Muscle layer of duodenum (tissue), 2 donors: ENCODE results near the gene CTNNA2.

Source experiments
- H3K27ac ChIP-seq: one replicate; pipeline ENCODE4 v1.7.0; 2013; ENCODE audit warnings: mild to moderate bottlenecking, low read length
- H3K27me3 ChIP-seq: one replicate; pipeline ENCODE4 v1.7.0; 2013; ENCODE audit warnings: low read depth, mild to moderate bottlenecking, control low read depth, low read length
- H3K36me3 ChIP-seq, 2 donors: one replicate each; pipeline ENCODE4 v1.7.0; 2013; ENCODE audit warnings: low read length in 2 of 2, control low read depth in 1 of 2, mild to moderate bottlenecking in 1 of 2; ENCODE audit not compliant: insufficient read depth in 2 of 2, control insufficient read depth in 1 of 2
- H3K4me1 ChIP-seq, 2 donors: one replicate each; pipeline ENCODE4 v1.7.0; 2013; ENCODE audit warnings: low read length in 2 of 2, mild to moderate bottlenecking in 2 of 2, control low read depth in 1 of 2, moderate library complexity in 1 of 2; ENCODE audit not compliant: insufficient read depth in 2 of 2, control insufficient read depth in 1 of 2
- H3K4me3 ChIP-seq, 2 donors: one replicate each; pipeline ENCODE4 v1.7.0; 2013; ENCODE audit warnings: low read length in 2 of 2, low read depth in 1 of 2, mild to moderate bottlenecking in 1 of 2
- H3K9me3 ChIP-seq, 2 donors: one replicate each; pipeline ENCODE4 v1.7.0; 2013; ENCODE audit warnings: low read length in 2 of 2, control low read depth in 1 of 2, mild to moderate bottlenecking in 1 of 2; ENCODE audit not compliant: control insufficient read depth in 1 of 2
- donor health status: healthy.

The CTNNA2 gene

DNA sequence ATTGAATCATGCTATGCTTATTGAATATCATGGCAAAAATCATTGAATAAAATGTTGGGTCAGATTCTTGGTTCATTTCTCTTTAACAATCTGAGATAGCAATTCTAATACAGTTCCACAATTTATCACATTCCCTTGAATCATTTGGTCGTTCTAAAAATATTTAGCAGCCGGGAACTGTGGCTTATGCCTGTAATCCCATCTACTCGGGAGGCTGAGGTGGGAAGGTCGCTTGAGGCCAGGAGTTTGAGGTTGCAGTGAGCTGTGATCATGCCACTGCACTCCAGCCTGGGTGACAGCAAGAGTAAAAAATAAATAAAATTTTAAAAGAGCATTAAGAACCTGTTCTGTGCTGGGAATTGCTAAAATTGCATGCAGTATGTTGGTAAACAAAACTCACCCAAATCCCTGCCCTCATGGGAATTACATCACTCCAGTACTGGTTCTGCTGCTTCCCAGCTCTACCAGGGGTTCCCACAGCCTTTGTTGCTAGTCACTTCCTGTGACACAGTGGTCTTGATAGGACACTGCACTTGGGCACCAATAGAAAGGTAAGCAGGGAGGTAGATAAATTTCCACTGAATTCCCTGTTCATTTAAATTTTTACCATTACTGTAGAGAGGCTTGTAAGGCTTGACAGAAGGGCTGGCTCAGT, 200.4 kb downstream of the CTNNA2 start:
- no peaks in the 10 kb centered on the region for H3K9me3 ChIP-seq
- no peaks in the 10 kb centered on the region for H3K36me3 ChIP-seq
- no peaks in the 10 kb centered on the region for H3K27me3 ChIP-seq
- no peaks in the 10 kb centered on the region for H3K4me1 ChIP-seq
- H3K27ac ChIP-seq: no peak overlapping the region
- H3K4me3 ChIP-seq: no peak overlapping the region

DNA sequence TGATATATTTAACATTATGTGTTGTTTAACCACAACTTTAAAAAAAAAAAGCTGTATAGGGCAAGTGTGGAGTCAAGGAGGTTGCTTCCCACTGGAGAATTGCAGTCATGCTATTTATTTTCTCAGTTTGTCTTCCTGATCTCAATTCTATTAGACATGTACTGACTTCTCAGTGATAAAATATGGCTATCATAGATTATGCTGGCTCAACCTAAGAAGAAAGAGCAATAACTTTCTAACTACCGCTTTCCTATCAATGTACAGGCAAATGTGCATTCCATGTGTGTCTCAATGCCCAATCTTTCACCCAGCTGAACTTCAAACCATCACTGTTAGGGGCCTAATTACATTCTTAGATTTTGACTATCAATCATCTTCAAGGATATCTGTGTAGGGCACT, 201.4 kb downstream of the CTNNA2 start:
- H3K4me3 ChIP-seq: no peak overlapping the region
- H3K36me3 ChIP-seq: no peaks in the 10 kb centered on the region
- H3K27me3 ChIP-seq: no peaks in the 10 kb centered on the region
- H3K4me1 ChIP-seq: no peaks in the 10 kb centered on the region
- H3K27ac ChIP-seq: no peak overlapping the region
- no peaks in the 10 kb centered on the region for H3K9me3 ChIP-seq

DNA sequence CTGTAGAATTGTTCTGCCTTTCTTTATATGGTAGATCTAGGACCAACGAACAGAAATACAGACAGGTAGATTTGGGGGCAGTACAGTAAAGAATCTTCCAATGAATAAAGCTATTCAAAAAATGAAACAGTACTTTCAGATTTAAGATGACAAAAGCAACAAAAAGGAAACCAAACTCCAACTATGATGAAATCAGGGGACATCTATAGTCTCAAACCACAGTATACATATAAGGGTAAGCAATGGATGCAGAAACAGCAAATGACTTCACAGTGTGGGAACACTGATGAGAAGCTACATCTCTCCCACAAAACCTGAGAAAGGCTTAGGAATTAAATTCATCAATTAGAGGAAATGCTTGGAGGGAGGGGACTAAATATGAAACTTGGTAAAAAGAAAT, 202.5 kb downstream of the CTNNA2 start:
- Histone ChIP-seq H3K4me3 (no peak overlapping the region), H3K9me3 (no peaks in the 10 kb centered on the region), H3K36me3 (no peaks in the 10 kb centered on the region), H3K4me1 (no peaks in the 10 kb centered on the region), H3K27ac (no peak overlapping the region), H3K27me3 (no peaks in the 10 kb centered on the region)

DNA sequence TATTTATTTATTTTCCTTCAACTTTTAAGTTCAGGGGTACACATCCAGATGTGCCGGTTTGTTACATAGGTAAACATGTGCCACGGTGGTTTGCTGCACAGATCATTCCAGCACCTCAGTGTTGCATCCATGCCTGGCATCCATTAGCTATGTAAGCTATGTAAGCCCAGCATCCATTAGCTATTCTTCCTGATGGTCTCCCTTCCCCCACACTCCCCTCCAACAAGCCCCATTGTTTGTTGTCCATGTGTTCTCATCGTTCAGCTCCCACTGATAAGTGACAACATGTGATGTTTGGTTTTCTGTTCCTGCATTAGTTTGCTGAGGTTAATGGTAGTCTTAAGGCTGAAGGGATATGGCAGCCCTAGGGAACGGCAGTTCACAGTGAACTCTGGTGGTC, 203.4 kb downstream of the CTNNA2 start:
- no peaks in the 10 kb centered on the region for H3K27me3 ChIP-seq

DNA sequence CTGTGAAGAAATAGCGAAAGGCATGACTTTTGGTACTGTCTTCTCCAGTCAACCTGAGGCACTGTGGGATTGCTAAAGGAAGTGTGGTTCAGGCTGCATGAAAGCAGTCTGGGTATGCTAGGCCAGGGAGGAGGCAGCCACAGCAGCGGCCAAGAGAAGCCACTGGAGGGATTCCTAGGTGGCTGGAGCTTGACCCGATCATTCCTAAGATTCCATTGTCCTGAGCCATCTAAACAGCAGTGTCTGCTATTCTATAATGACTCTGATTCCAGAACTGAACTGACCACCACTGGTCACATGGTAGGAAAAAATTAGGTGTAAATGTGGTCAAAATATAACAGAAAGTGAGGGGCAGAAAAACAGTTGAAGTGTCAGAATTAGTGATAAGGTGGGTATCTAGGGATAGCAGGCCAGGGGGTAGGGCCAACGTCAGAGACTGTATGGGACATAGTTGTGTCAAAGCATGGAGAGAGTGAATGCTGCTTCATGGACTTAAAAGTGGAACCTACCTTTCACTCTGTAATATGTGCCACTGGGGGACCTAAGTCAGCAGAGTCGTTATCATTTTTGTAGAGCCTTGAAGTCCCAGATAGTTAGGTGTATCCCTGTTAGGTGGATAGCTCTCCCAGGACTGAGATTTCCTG, 204.6 kb downstream of the CTNNA2 start:
- Histone ChIP-seq H3K36me3 (no peaks in the 10 kb centered on the region), H3K4me3 (no peak overlapping the region), H3K4me1 (no peaks in the 10 kb centered on the region), H3K27ac (no peak overlapping the region), H3K27me3 (no peaks in the 10 kb centered on the region), H3K9me3 (no peaks in the 10 kb centered on the region)

More for the DNA sequence above, 203.4 kb downstream of the CTNNA2 start:
- no peaks in the 10 kb centered on the region for H3K36me3 ChIP-seq
- no peaks in the 10 kb centered on the region for H3K4me1 ChIP-seq
- H3K9me3 ChIP-seq: no peaks in the 10 kb centered on the region
- no peak overlapping the region for H3K27ac ChIP-seq
- H3K4me3 ChIP-seq: no peak overlapping the region

DNA sequence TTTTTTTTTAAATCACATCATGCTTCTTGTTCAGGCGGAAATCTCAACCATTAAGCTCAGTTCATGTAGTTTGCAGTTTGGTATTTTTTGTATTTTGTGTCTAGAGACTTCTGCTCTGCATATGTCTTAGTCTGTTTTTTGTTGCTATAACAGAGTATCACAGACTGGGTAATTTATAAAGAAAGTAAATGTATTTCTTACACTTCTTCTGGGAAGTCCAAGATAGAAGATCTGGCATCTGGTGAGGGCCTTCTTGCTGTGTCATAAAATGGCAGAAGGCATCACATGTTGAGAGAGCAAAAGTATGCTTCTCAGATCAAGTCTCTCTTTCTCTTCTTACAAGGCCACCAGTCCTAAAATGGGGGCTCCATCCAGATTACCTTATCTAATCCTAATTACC, 208.2 kb downstream of the CTNNA2 start:
- Histone ChIP-seq H3K27ac (no peak overlapping the region), H3K4me3 (no peak overlapping the region), H3K9me3 (no peaks in the 10 kb centered on the region), H3K4me1 (no peaks in the 10 kb centered on the region), H3K27me3 (no peaks in the 10 kb centered on the region), H3K36me3 (no peaks in the 10 kb centered on the region)

DNA sequence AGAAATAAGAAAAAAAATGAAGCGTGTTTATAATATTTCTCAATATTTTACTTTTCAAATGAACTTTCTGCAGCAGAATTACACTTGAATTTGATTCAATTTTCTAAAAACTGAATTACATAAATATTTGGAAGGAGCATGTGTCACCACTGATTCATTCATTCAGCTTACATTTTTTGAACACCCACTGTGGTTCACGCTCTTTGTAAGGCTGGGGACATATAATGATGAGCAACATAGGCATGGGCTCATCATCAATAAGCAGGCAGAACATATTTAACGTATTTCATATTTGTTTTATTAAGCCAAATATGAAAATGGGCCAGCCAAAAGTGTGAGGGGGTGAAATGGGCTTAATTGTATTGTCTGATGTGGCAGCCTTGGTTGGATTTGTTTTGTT, 209.1 kb downstream of the CTNNA2 start:
- Histone ChIP-seq H3K27me3 (no peaks in the 10 kb centered on the region), H3K4me1 (no peaks in the 10 kb centered on the region), H3K4me3 (no peak overlapping the region), H3K36me3 (no peaks in the 10 kb centered on the region), H3K27ac (no peak overlapping the region), H3K9me3 (no peaks in the 10 kb centered on the region)

DNA sequence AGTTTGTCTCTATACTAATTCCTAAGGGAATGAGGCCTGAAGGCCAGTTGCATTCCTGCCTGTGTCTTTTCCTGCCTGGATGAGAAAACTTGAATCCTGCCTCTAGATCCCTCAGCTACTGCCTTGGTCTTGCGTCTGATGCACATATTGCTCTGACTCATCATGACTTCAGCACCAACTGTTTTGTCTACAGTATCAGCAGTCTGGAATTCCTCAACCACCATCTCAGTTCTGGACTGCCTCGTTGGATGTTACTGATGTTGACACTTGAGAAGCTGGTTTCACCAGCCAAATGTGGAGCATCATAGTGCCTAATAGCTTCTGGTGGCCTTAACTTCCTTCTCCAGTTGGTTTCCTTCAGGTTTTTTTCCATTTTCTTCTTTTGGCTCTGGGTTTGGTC, 211.0 kb downstream of the CTNNA2 start:
- no peak overlapping the region for H3K27ac ChIP-seq
- H3K4me3 ChIP-seq: no peak overlapping the region

DNA sequence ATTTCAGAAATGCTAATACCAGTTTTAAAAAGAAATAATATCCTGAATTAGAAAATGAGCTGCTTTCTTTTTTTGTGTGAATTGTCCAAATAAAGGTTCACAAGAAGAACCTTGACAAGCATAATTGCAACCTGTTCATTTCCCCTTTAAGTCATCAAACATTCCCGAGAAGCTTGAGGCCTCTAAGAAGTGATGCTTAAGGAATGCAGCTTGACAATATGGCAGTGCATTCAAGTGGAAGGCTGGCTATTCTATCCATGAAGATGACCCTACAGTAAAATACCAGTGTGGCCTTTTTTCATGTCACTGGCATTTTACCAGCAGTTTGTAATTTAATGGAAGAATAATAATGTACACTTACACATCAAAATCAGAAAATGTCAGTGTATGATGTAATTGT, 216.7 kb downstream of the CTNNA2 start:
- Histone ChIP-seq H3K9me3 (no peaks in the 10 kb centered on the region), H3K4me3 (no peak overlapping the region), H3K27me3 (no peaks in the 10 kb centered on the region), H3K36me3 (no peaks in the 10 kb centered on the region), H3K27ac (no peak overlapping the region), H3K4me1 (no peaks in the 10 kb centered on the region)

More for the DNA sequence above, 211.0 kb downstream of the CTNNA2 start:
- no peaks in the 10 kb centered on the region for H3K36me3 ChIP-seq
- no peaks in the 10 kb centered on the region for H3K27me3 ChIP-seq
- no peaks in the 10 kb centered on the region for H3K9me3 ChIP-seq
- H3K4me1 ChIP-seq: no peaks in the 10 kb centered on the region

DNA sequence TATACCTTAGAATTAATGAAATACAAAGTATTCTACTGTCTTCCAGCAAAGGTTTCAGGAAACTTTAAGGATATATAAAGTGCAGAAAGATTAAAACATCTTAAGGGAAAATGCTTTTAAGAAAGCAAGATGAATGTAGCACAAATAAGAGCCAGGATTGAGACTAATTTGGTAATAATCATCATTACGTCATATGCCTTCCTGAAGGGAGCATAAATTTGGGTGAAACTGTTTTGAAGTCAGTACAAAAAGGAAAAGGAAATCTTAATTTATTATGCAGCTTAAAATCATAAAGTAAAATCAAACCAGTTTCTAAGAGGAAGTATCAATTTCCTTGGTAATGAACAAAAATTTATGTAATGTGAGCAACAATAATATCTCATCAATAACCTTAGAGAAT, 221.7 kb downstream of the CTNNA2 start:
- H3K9me3 ChIP-seq: no peaks in the 10 kb centered on the region
- H3K27ac ChIP-seq: no peak overlapping the region
- H3K4me3 ChIP-seq: no peak overlapping the region
- H3K36me3 ChIP-seq: no peaks in the 10 kb centered on the region
- no peaks in the 10 kb centered on the region for H3K27me3 ChIP-seq
- H3K4me1 ChIP-seq: no peaks in the 10 kb centered on the region

DNA sequence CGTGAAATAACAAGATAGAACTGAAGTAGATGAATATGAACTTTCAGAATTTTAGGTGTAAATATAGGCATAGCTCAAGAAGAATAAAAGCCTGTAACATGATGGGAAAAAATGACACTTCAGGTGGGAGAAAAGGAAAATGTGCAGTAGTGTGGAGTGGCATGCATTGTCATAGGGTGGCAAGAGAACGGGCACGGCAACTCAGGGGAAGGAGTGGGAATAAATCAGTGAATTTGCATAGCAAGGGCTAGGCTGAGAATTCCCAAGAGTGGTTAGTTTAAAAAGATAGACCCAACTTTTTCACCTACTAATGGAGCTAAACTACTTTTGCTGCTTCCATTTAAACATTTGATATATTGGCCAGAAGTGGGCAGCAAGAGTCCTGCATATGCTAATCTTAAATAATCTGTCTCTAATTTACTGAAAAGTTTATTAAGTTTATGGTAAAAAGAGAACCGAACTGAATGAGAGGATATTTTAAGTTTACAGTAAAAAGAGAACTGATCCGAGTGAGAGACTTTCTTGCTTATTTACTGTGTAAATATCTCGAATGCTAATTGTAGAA, 228.1 kb downstream of the CTNNA2 start:
- Histone ChIP-seq H3K27me3 (no peaks in the 10 kb centered on the region), H3K27ac (no peak overlapping the region), H3K9me3 (no peaks in the 10 kb centered on the region), H3K36me3 (no peaks in the 10 kb centered on the region), H3K4me1 (no peaks in the 10 kb centered on the region), H3K4me3 (no peak overlapping the region)

DNA sequence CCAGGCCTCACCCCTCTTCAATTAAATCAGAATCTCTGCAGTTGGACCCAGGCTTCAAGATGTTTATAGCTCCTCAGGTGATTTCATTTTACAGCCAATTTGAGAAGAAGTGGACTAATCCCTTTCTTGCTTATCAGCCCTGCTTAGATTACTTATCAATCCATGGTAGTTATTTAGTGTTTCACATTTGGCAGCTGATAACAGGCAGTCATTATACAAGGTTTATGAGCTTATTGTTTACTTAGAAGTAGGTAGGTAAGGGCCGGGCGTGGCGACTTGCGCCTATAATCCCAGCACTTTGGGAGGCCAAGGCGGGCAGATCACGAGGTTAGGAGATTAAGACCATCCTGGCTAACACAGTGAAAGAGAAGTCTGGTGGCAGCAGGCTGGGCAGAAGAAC, 237.5 kb downstream of the CTNNA2 start:
- Histone ChIP-seq H3K27ac (no peak overlapping the region), H3K4me3 (no peak overlapping the region), H3K9me3 (no peaks in the 10 kb centered on the region), H3K36me3 (no peaks in the 10 kb centered on the region), H3K4me1 (no peaks in the 10 kb centered on the region), H3K27me3 (no peaks in the 10 kb centered on the region)
